Upper lobe of left lung (tissue), 4 donors: ENCODE data around the gene NUMA1.

Source experiments
- CTCF ChIP-seq, 6 experiments: fragments of 450-650 bp in 4 of 6; fragments of 200-600 bp in 2 of 6; sonication (generic) in 2 of 6; IDR thresholded peaks; one replicate each; pipeline ENCODE4 v1.5.1; 2016 to 2019; ENCODE audit warnings: antibody characterized with exemption in 6 of 6
- POLR2A ChIP-seq, 4 donors: fragments of 450-650 bp; IDR thresholded peaks; one replicate each; pipeline ENCODE4 v1.5.1; 2016 to 2017; ENCODE audit warnings: antibody characterized with exemption in 4 of 4, mild to moderate bottlenecking in 2 of 4

GRCh38 chr11:71976551-71976950 is 103.8 kb downstream of the NUMA1 start:
- TF ChIP-seq POLR2A (IDR thresholded peaks at IDR 0.05) (no peak), CTCF (IDR thresholded peaks at IDR 0.05) (no peak)
